H1 (cell line): ENCODE data around the gene XK. TPM values are rescaled to one million over a fixed set of nuclear protein-coding genes. Genes with fewer than 3 reads are reported as not detected.

Experiments
- CTCF ChIA-PET: fragments of 300-600 bp; sonication (Branson Sonifier 250); formaldehyde crosslinking; loops from one replicate; lab custom pipeline; 2021; ENCODE audit not compliant: partially characterized antibody; lab: Charles Lee
- POLR2A ChIA-PET: fragments of 300-600 bp; sonication (Branson Sonifier 250); formaldehyde crosslinking; loops from one replicate; lab custom pipeline; 2021; ENCODE audit warnings: inconsistent platforms; ENCODE audit not compliant: partially characterized antibody; lab: Charles Lee
- DNase-seq, 2 experiments: peaks; one replicate each; pipeline versions ENCODE4 v3.0.0 to v3.0.0-alpha.2; 2010 to 2022; ENCODE audit warnings: low spot score in 2 of 2, low read depth in 1 of 2, mixed read lengths in 1 of 2
- FAIRE-seq: peaks from 2 replicates; lab custom pipeline; 2011; peaks lifted over from hg19 to GRCh38; lab: Jason Lieb, UNC
- H2AFZ ChIP-seq: 2 replicates; pipeline ENCODE4 v1.8.1; 2012; ENCODE audit warnings: low read length, inconsistent platforms
- H2AK5ac ChIP-seq: 2 replicates; pipeline ENCODE4 v1.6.1; 2013; ENCODE audit warnings: low read depth, low read length
- H2BK120ac ChIP-seq: replicated peaks from 2 replicates; pipeline ENCODE3; 2013; ENCODE audit warnings: low read depth, low read length, inconsistent platforms
- H2BK12ac ChIP-seq: 2 replicates; pipeline ENCODE4 v1.6.1; 2013; ENCODE audit warnings: low read depth, low read length
- H2BK15ac ChIP-seq: 2 replicates; pipeline ENCODE4 v1.6.1; 2013; ENCODE audit warnings: low read length
- H2BK20ac ChIP-seq: 2 replicates; pipeline ENCODE4 v1.6.1; 2013; ENCODE audit warnings: low read length
- H2BK5ac ChIP-seq: 2 replicates; pipeline ENCODE4 v1.6.1; 2013; ENCODE audit warnings: low read depth, low read length
- H3K14ac ChIP-seq: 2 replicates; pipeline ENCODE4 v1.6.1; 2013; ENCODE audit warnings: inconsistent platforms; ENCODE audit not compliant: insufficient read length
- H3K18ac ChIP-seq: 2 replicates; pipeline ENCODE4 v1.6.1; 2013; ENCODE audit warnings: low read length; ENCODE audit errors: extremely low read depth
- H3K23ac ChIP-seq: 2 replicates; pipeline ENCODE4 v1.6.1; 2013; ENCODE audit warnings: inconsistent platforms; ENCODE audit not compliant: insufficient read length
- H3K23me2 ChIP-seq: 2 replicates; pipeline ENCODE4 v1.6.1; 2013; ENCODE audit warnings: low read depth, low read length
- H3K27ac ChIP-seq: 2 replicates; pipeline ENCODE4 v1.6.1; 2011; ENCODE audit warnings: low read depth, low read length, inconsistent platforms
- H3K27me3 ChIP-seq, 4 experiments: replicated peaks in 1 of 4; 1 replicate in 1 of 4; 2 replicates in 3 of 4; pipeline versions ENCODE4 v1.6.1 to v1.8.1; 2011 to 2013; ENCODE audit warnings: low read length in 3 of 4, mild to moderate bottlenecking in 3 of 4, inconsistent platforms in 2 of 4, mixed read lengths in 2 of 4, moderate library complexity in 1 of 4; ENCODE audit not compliant: control insufficient read depth in 3 of 4, insufficient read depth in 3 of 4; ENCODE audit errors: extremely low read depth in 1 of 4
- H3K36me3 ChIP-seq, 4 experiments: 2 replicates each; pipeline versions ENCODE4 v1.6.1 to v1.8.1; 2011 to 2013; ENCODE audit warnings: mild to moderate bottlenecking in 4 of 4, low read length in 3 of 4, moderate library complexity in 2 of 4, control low read depth in 1 of 4, inconsistent platforms in 1 of 4; ENCODE audit not compliant: insufficient read depth in 4 of 4, control insufficient read depth in 2 of 4
- H3K4ac ChIP-seq: replicated peaks from 2 replicates; pipeline ENCODE3; 2013; ENCODE audit warnings: low read length, low read depth, mixed read lengths, inconsistent platforms; ENCODE audit not compliant: insufficient read length
- H3K4me1 ChIP-seq, 4 experiments: replicated peaks in 1 of 4; 1 replicate in 1 of 4; 2 replicates in 3 of 4; pipeline versions ENCODE4 v1.6.1 to v1.8.1; 2011 to 2013; ENCODE audit warnings: low read length in 3 of 4, inconsistent platforms in 2 of 4, mixed read lengths in 1 of 4; ENCODE audit not compliant: insufficient read depth in 4 of 4, control insufficient read depth in 3 of 4
- H3K4me2 ChIP-seq, 2 experiments: 2 replicates each; pipeline versions ENCODE4 v1.6.1 to v1.8.1; 2011 to 2013; ENCODE audit warnings: low read depth in 2 of 2, low read length in 2 of 2, control low read depth in 1 of 2, inconsistent platforms in 1 of 2, mild to moderate bottlenecking in 1 of 2; ENCODE audit not compliant: insufficient read depth in 1 of 2
- H3K4me3 ChIP-seq, 4 experiments: fragments of 200-600, 300-600 bp in 1 of 4; sonication (generic), shearing (Covaris generic), sonication (Bioruptor Twin) in 1 of 4; 2 replicates each; pipeline versions ENCODE4 v1.5.1 to v1.8.1; 2011 to 2016; ENCODE audit warnings: low read length in 4 of 4, low read depth in 3 of 4, control low read depth in 2 of 4, inconsistent platforms in 2 of 4, mild to moderate bottlenecking in 2 of 4, mixed read lengths in 1 of 4, moderate library complexity in 1 of 4; ENCODE audit not compliant: insufficient read depth in 2 of 4; ENCODE audit errors: extremely low read depth in 1 of 4
- H3K56ac ChIP-seq: replicated peaks from 2 replicates; pipeline ENCODE3; 2013; ENCODE audit warnings: low read depth, mild to moderate bottlenecking, mixed read lengths, low read length, inconsistent platforms; ENCODE audit not compliant: insufficient read length
- H3K79me1 ChIP-seq: 2 replicates; pipeline ENCODE4 v1.6.1; 2013; ENCODE audit warnings: low read depth, low read length, control low read depth
- H3K79me2 ChIP-seq, 2 experiments: 2 replicates each; pipeline versions ENCODE4 v1.6.1 to v1.8.1; 2012 to 2013; ENCODE audit warnings: low read length in 2 of 2, mild to moderate bottlenecking in 2 of 2, inconsistent platforms in 1 of 2; ENCODE audit not compliant: insufficient read depth in 2 of 2, control insufficient read depth in 1 of 2
- H3K9ac ChIP-seq, 4 experiments: replicated peaks in 1 of 4; 1 replicate in 1 of 4; 2 replicates in 3 of 4; pipeline versions ENCODE4 v1.6.1 to v1.8.1; 2011 to 2013; ENCODE audit warnings: low read depth in 3 of 4, low read length in 3 of 4, control low read depth in 2 of 4, mild to moderate bottlenecking in 2 of 4, moderate library complexity in 2 of 4, inconsistent platforms in 1 of 4; ENCODE audit errors: extremely low read depth in 1 of 4
- H3K9me3 ChIP-seq, 2 experiments: 2 replicates each; pipeline versions ENCODE4 v1.6.1 to v1.8.1; 2012 to 2013; ENCODE audit warnings: mild to moderate bottlenecking in 2 of 2, moderate library complexity in 2 of 2, control low read depth in 1 of 2, inconsistent platforms in 1 of 2, low read depth in 1 of 2, low read length in 1 of 2, mixed read lengths in 1 of 2; ENCODE audit not compliant: insufficient read depth in 2 of 2
- H4K20me1 ChIP-seq, 2 experiments: replicated peaks in 1 of 2; 2 replicates each; pipeline versions ENCODE3 to v1.8.1; 2011 to 2013; ENCODE audit warnings: inconsistent platforms in 2 of 2, low read length in 2 of 2, mild to moderate bottlenecking in 1 of 2; ENCODE audit not compliant: insufficient read depth in 2 of 2, control insufficient read depth in 1 of 2
- H4K5ac ChIP-seq: 2 replicates; pipeline ENCODE4 v1.6.1; 2013; ENCODE audit warnings: low read length, low read depth, mixed read lengths, inconsistent platforms; ENCODE audit not compliant: insufficient read length
- H4K8ac ChIP-seq: 2 replicates; pipeline ENCODE4 v1.8.0; 2013; ENCODE audit warnings: mild to moderate bottlenecking, moderate library complexity, low read length, inconsistent platforms; ENCODE audit not compliant: insufficient read depth; ENCODE audit errors: extremely low read depth
- H4K91ac ChIP-seq: replicated peaks from 2 replicates; pipeline ENCODE3; 2013; ENCODE audit warnings: low read length, mixed read lengths, inconsistent platforms; ENCODE audit not compliant: insufficient read length
- NRF1 ChIP-seq: IDR thresholded peaks from 2 replicates; pipeline ENCODE4 v1.6.1; 2011; ENCODE audit warnings: mild to moderate bottlenecking, low read depth, low read length, improper control_type of control experiment
- TEAD4 ChIP-seq: IDR thresholded peaks from 2 replicates; pipeline ENCODE4 v1.6.1; 2012; ENCODE audit warnings: low read depth, low read length, inconsistent platforms, mixed read lengths
- WGBS, 2 experiments: shearing (Covaris generic) in 1 of 2; methylation state at CpG; one replicate each; pipeline versions ENCODE4 v1.1.6 to v1.1.7; 2013 to 2015; ENCODE audit warnings: low lambda C conversion rate in 2 of 2, mixed read lengths in 2 of 2, inconsistent platforms in 1 of 2, low coverage in 1 of 2, missing lambda C conversion rate in 1 of 2; ENCODE audit not compliant: insufficient replicate concordance in 2 of 2, insufficient coverage in 1 of 2, insufficient read length in 1 of 2; ENCODE audit errors: extremely low coverage in 1 of 2, missing lambda C conversion rate in 1 of 2; 5-methylcytosine and 5-hydroxymethylcytosine counted together
- polyA plus RNA-seq, 7 experiments: library from polyadenylated mRNA; depleted of rRNA in 3 of 7; stranded (reverse) in 5 of 7; unstranded in 2 of 7; fragments of >200 nt in 5 of 7; fragments of 200-250 nt in 2 of 7; gene quantifications; 1 replicate in 5 of 7; 2 replicates in 1 of 7; 4 replicates in 1 of 7; pipeline versions ENCODE4 v1.2.1 to v1.2.3, GENCODE V29; 2011 to 2013; ENCODE audit warnings: missing spikeins in 2 of 7, mixed read lengths in 2 of 7
- total RNA-seq: library from RNA; stranded (reverse); fragmentation: NEBNext Ultra II Directional; extraction: Animal tissue kit (Norgen Biotek cat#: 25700); gene quantifications from 2 replicates; pipeline ENCODE4 v1.2.1, GENCODE V29; 2021

Gene XK
- total and polyA plus RNA-seq, 2 of the 8 experiments (the other 6 are each of a cell fraction or from before 2014, with no cell fraction given), result 0.76 to 0.84 TPM

- no peak overlapping the region for H3K4me2 ChIP-seq
- H3K18ac ChIP-seq, result no peak overlapping the region
- H2BK12ac ChIP-seq, result no peak overlapping the region
- H3K23ac ChIP-seq, result no peak overlapping the region
- no peak for DNase-seq
- no peaks in the 10 kb centered on the region for H3K9me3 ChIP-seq
- H3K79me2 ChIP-seq, result no peaks in the 10 kb centered on the region
- no peak overlapping the region for H4K8ac ChIP-seq
- no peak overlapping the region for H3K9ac ChIP-seq
- 86% methylated on average over 1 of the region's 1 CpG; no CpG with 5 or more reads in 1 of the 2 experiments for WGBS, 2 experiments
- no peak overlapping the region for H3K27ac ChIP-seq
- POLR2A ChIA-PET, result no interaction called here
- CTCF ChIA-PET, result no interaction called here
- no peak overlapping the region for H3K4ac ChIP-seq
- FAIRE-seq, result no peak
- no peaks in the 10 kb centered on the region for H3K36me3 ChIP-seq
- no peak for TF ChIP-seq NRF1
- TF ChIP-seq TEAD4, result no peak
- H2BK120ac ChIP-seq, result no peak overlapping the region
- H2AK5ac ChIP-seq, result no peak overlapping the region
- H4K20me1 ChIP-seq, result no peaks in the 10 kb centered on the region
- H3K79me1 ChIP-seq, result no peaks in the 10 kb centered on the region
- no peak overlapping the region for H2BK20ac ChIP-seq
- no peak overlapping the region for H2BK15ac ChIP-seq
- H3K14ac ChIP-seq, result no peak overlapping the region
- H3K23me2 ChIP-seq, result no peaks in the 10 kb centered on the region
- no peak overlapping the region for H2AFZ ChIP-seq
- H3K27me3 ChIP-seq, result no peaks in the 10 kb centered on the region
- no peak overlapping the region for H2BK5ac ChIP-seq
- peaks cover 0 to 3% (median under 1%) of the 10 kb centered on the region in 4 experiments; a peak in 3 of 7 replicates for H3K4me1 ChIP-seq
- no peak overlapping the region for H4K5ac ChIP-seq
- H3K4me3 ChIP-seq, result no peak overlapping the region
- no peak overlapping the region for H4K91ac ChIP-seq
- H3K56ac ChIP-seq, result no peak overlapping the region
Measured at GRCh38 chrX:37679888-37680287, 5.7 kb upstream of the XK start.
